Limb (tissue), 2 donors: ENCODE measurements around the gene ARHGEF26.

Source experiments
- DNase-seq, 2 donors: peaks; one replicate each; pipeline ENCODE4 v3.0.0-alpha.2; 2016; ENCODE audit errors: extremely low spot score in 2 of 2

The ARHGEF26 gene

DNA sequence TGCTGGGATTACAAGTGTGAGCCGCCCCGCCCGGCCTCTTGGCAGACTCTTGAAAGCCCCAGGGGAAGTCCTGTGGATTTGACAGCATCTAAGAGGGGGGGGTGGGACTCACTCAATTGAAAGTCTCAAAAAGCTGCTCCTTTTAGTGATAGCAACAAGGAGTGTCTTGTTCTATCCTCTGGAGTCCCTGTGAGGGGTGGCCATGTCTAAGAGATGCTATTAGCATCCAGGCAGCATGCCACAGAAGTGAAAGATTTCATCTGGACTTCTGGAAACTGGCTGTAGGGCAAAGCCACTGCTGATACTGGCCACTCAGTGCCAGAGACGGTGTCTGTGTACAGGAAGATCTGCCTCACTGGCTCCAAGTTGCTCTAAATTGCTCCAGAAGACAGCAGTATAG is 129.1 kb downstream of the ARHGEF26 start:
- DNase-seq, result no peak

- no peak for DNase-seq
Observed at GRCh38 chr3:154251610-154252009, 130.4 kb downstream of the ARHGEF26 start.

GRCh38 chr3:154252759-154253638 is 131.8 kb downstream of the ARHGEF26 start:
- DNase-seq, result peak; percentile 83 to 91

DNA sequence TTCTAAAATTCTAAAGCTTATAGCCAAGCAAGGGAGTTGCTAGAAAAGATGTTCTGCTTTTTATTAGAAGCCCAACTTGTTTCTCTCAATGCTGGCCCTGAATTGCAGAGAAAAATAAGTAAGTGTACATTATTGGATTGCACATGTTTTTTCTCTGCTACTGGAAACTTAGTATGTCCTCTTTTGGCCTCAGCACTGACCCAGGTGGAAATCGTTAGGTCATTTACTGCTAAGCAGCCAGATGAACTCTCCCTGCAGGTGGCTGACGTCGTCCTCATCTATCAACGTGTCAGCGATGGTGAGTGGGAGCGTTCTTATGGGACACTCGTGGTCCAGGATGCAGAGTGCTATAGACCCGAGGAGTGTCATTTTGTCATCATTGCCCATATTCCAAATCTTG is 133.3 kb downstream of the ARHGEF26 start:
- DNase-seq, result no peak

- DNase-seq, result no peak
Observed at GRCh38 chr3:154273381-154273780, 152.2 kb downstream of the ARHGEF26 start.

GRCh38 chr3:154274348-154274747 is 153.2 kb downstream of the ARHGEF26 start:
- no peak for DNase-seq

- no peak for DNase-seq
Observed at GRCh38 chr3:154275292-154275691, 154.1 kb downstream of the ARHGEF26 start.

- no peak for DNase-seq
Observed at GRCh38 chr3:154275965-154276364, 154.8 kb downstream of the ARHGEF26 start.

DNA sequence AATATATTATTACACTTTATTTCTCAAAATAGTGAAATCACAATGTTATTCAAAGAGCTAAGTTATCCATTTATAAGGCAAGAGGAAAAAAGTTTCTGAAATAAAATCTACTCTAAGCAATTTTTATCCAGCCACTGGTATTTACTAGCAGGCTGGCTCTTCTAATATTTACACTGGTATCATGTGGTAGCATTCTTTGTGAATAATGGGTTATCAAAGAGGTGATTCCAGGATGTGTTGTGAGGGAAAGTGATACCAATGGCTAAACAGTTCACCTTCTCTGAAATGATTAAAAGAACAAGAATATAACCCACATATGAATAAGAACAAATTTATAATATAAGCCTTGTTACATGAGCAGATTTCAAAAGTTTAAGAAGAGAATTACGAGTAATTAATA is 159.0 kb downstream of the ARHGEF26 start:
- no peak for DNase-seq

- DNase-seq, result no peak
Observed at GRCh38 chr3:154285221-154285620, 164.0 kb downstream of the ARHGEF26 start.

- no peak for DNase-seq
Observed at GRCh38 chr3:154290187-154290586, 169.0 kb downstream of the ARHGEF26 start.

DNA sequence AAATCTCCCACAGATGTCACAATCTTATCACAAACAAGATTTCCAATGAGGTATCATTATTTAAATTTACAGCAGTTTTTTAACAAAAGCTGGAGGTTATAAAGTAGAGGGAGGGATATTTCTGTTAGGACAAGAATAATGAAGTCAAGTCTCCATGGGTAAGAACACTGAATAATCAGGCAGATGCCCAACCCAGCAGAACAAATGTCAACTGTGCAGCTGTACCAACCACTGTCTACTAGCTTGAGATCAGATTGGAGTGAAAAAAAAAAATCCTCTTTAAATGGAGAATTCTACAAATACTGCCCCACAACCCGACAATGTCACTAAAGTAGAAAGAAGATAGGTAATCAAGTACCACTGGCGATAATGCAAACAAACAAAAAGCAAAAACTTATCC is 172.8 kb downstream of the ARHGEF26 start:
- DNase-seq, result no peak

GRCh38 chr3:154301561-154301960 is 180.4 kb downstream of the ARHGEF26 start:
- DNase-seq, result no peak

- DNase-seq, result no peak
Observed at GRCh38 chr3:154304116-154304786, 183.1 kb downstream of the ARHGEF26 start.

GRCh38 chr3:154304936-154305335 is 183.7 kb downstream of the ARHGEF26 start:
- DNase-seq, result no peak

GRCh38 chr3:154307363-154307762 is 186.2 kb downstream of the ARHGEF26 start:
- DNase-seq, result no peak
